CD14-positive monocyte (primary cell): ENCODE results near the gene PARD6B. TPM values are rescaled to one million over a fixed set of nuclear protein-coding genes. Genes with fewer than 3 reads are reported as not detected.
"Not testable (repeated sequence)": the region's sequence is repeated elsewhere in the genome, so short reads cannot be mapped to it uniquely, and the experiment has no call there.

Experiments
- DNase-seq, 3 donors: peaks; one replicate each; pipeline ENCODE4 v3.0.0-alpha.2; 2011 to 2022
- H2AFZ ChIP-seq: 2 replicates; pipeline ENCODE4 v1.6.0; 2012; ENCODE audit warnings: mild to moderate bottlenecking, low read depth, low read length, inconsistent platforms; ENCODE audit not compliant: insufficient read depth, poor library complexity, severe bottlenecking
- H3K27ac ChIP-seq, 2 donors: 1 replicate in 1 of 2; 2 replicates in 1 of 2; pipeline ENCODE4 v1.5.1; 2012 to 2013; ENCODE audit warnings: low read length in 2 of 2, control low read depth in 1 of 2, inconsistent platforms in 1 of 2, low read depth in 1 of 2, mild to moderate bottlenecking in 1 of 2
- H3K27me3 ChIP-seq, 2 donors: one replicate each; pipeline versions ENCODE4 v1.6.0 to v1.6.1; 2011 to 2013; ENCODE audit warnings: low read length in 2 of 2; ENCODE audit not compliant: control insufficient read depth in 2 of 2, insufficient read depth in 2 of 2
- H3K36me3 ChIP-seq, 2 donors: replicated peaks in 1 of 2; 1 replicate in 1 of 2; 2 replicates in 1 of 2; pipeline versions ENCODE4 v1.5.1 to v1.6.1; 2012 to 2013; ENCODE audit warnings: low read length in 2 of 2, control low read depth in 1 of 2, inconsistent platforms in 1 of 2, mild to moderate bottlenecking in 1 of 2; ENCODE audit not compliant: insufficient read depth in 2 of 2, control insufficient read depth in 1 of 2
- H3K4me1 ChIP-seq, 2 donors: 1 replicate in 1 of 2; 2 replicates in 1 of 2; pipeline versions ENCODE4 v1.5.1 to v1.6.1; 2012 to 2013; ENCODE audit warnings: low read length in 2 of 2, control low read depth in 1 of 2, inconsistent platforms in 1 of 2, mild to moderate bottlenecking in 1 of 2, moderate library complexity in 1 of 2; ENCODE audit not compliant: insufficient read depth in 2 of 2, control insufficient read depth in 1 of 2
- H3K4me2 ChIP-seq: replicated peaks from 2 replicates; pipeline ENCODE3; 2012; ENCODE audit warnings: low read length, moderate library complexity, mild to moderate bottlenecking; ENCODE audit not compliant: poor library complexity, severe bottlenecking; ENCODE audit errors: extremely low read depth
- H3K4me3 ChIP-seq, 3 experiments: fragments of 200-600 bp in 1 of 3; sonication (generic) in 1 of 3; replicated peaks in 1 of 3; 1 replicate in 2 of 3; 2 replicates in 1 of 3; pipeline ENCODE4 v1.5.1; 2011 to 2013; ENCODE audit warnings: low read length in 3 of 3, mild to moderate bottlenecking in 3 of 3, control low read depth in 2 of 3, low read depth in 2 of 3, inconsistent platforms in 1 of 3, moderate library complexity in 1 of 3
- H3K79me2 ChIP-seq: 2 replicates; pipeline ENCODE4 v1.6.0; 2012; ENCODE audit warnings: mild to moderate bottlenecking, control low read depth, inconsistent platforms, low read length, moderate library complexity; ENCODE audit not compliant: insufficient read depth
- H3K9ac ChIP-seq: 2 replicates; pipeline ENCODE4 v1.6.0; 2017; ENCODE audit warnings: low read length, mild to moderate bottlenecking; ENCODE audit not compliant: insufficient read depth, poor library complexity, severe bottlenecking
- H3K9me3 ChIP-seq, 2 donors: replicated peaks in 1 of 2; 1 replicate in 1 of 2; 2 replicates in 1 of 2; pipeline versions ENCODE4 v1.5.1 to v1.6.1; 2012 to 2013; ENCODE audit warnings: low read length in 2 of 2, control low read depth in 1 of 2; ENCODE audit not compliant: control insufficient read depth in 1 of 2, insufficient read depth in 1 of 2
- H4K20me1 ChIP-seq: 2 replicates; pipeline ENCODE4 v1.6.0; 2012; ENCODE audit warnings: mild to moderate bottlenecking, low read length, control low read depth, moderate library complexity; ENCODE audit not compliant: insufficient read depth
- H3K27ac Mint-ChIP-seq, 7 donors: one replicate each; pipeline ENCODE4 v1.8.0; 2020; ENCODE audit warnings: mild to moderate bottlenecking in 7 of 7, mixed read lengths in 7 of 7, moderate library complexity in 6 of 7, inconsistent platforms in 2 of 7
- H3K27me3 Mint-ChIP-seq, 3 donors: one replicate each; pipeline ENCODE4 v1.8.0; 2021 to 2022; ENCODE audit warnings: low read depth in 3 of 3, mild to moderate bottlenecking in 3 of 3, mixed read lengths in 3 of 3, moderate library complexity in 3 of 3, inconsistent platforms in 1 of 3
- H3K36me3 Mint-ChIP-seq, 2 donors: one replicate each; pipeline ENCODE4 v1.8.0; 2020; ENCODE audit warnings: mixed read lengths in 2 of 2, inconsistent platforms in 1 of 2, mild to moderate bottlenecking in 1 of 2
- H3K4me1 Mint-ChIP-seq: one replicate; pipeline ENCODE4 v1.8.0; 2020; ENCODE audit warnings: mild to moderate bottlenecking, mixed read lengths
- H3K4me3 Mint-ChIP-seq, 2 donors: one replicate each; pipeline ENCODE4 v1.8.0; 2020; ENCODE audit warnings: mild to moderate bottlenecking in 2 of 2, mixed read lengths in 2 of 2, moderate library complexity in 1 of 2
- H3K9me3 Mint-ChIP-seq, 7 donors: one replicate each; pipeline ENCODE4 v1.8.0; 2020 to 2022; ENCODE audit warnings: mixed read lengths in 7 of 7, mild to moderate bottlenecking in 6 of 7, moderate library complexity in 6 of 7, inconsistent platforms in 2 of 7
- CTCF ChIP-seq: fragments of 200-600 bp; IDR thresholded peaks from one replicate; pipeline ENCODE4 v1.8.0; 2022; ENCODE audit warnings: antibody characterized with exemption, mild to moderate bottlenecking
- WGBS: methylation state at CpG from one replicate; pipeline ENCODE4 v1.1.5; 2013; ENCODE audit warnings: missing lambda C conversion rate; ENCODE audit not compliant: insufficient coverage; 5-methylcytosine and 5-hydroxymethylcytosine counted together
- intact Hi-C, 2 donors: fragments of 100-400 bp; cut with micrococcal nuclease; formaldehyde crosslinking; loops; one replicate each; pipeline versions ENCODE4 v1.15.0 to v1.15.1; 2023
- polyA plus RNA-seq, 3 donors: library from polyadenylated mRNA; depleted of rRNA in 1 of 3; unstranded in 2 of 3; stranded (reverse) in 1 of 3; fragments of 300-500 nt in 2 of 3; fragments of >200 nt in 1 of 3; fragmentation: Illumina TruSeq in 2 of 3; gene quantifications; 1 replicate in 2 of 3; 2 replicates in 1 of 3; pipeline ENCODE4 v1.2.3, GENCODE V29; 2012 to 2021

The PARD6B gene
- polyA plus RNA-seq, 3 donors, result 0.04 to 0.13 (median 0.13) TPM

- H3K4me3 ChIP-seq, H3K27ac Mint-ChIP-seq, H3K36me3 ChIP-seq, DNase-seq, H3K4me3 Mint-ChIP-seq, H3K27ac ChIP-seq, H4K20me1 ChIP-seq, H3K27me3 Mint-ChIP-seq, H3K27me3 ChIP-seq, H3K9me3 Mint-ChIP-seq, H3K4me2 ChIP-seq, H3K36me3 Mint-ChIP-seq, H2AFZ ChIP-seq, H3K4me1 ChIP-seq, H3K9me3 ChIP-seq, H3K9ac ChIP-seq, H3K4me1 Mint-ChIP-seq, H3K79me2 ChIP-seq: not testable (repeated sequence)
- WGBS, result 94% methylated on average over 5 of the region's 10 CpGs
- intact Hi-C loops, result loop anchor here in 1 of 2 donors (5.0 kb wide), 1 partner anchor 123 kb away; no protein-coding TSS in a partner anchor
These were observed 33.9 kb downstream of the PARD6B start for GRCh38 chr20:50765251-50765650.

GRCh38 chr20:50765674-50766073 lies 34.3 kb downstream of the PARD6B start:
- H3K4me1 Mint-ChIP-seq, result peaks cover 6% of the 10 kb centered on the region
- no peaks in the 10 kb centered on the region for H3K27me3 Mint-ChIP-seq
- Histone ChIP-seq H3K4me3 (no peak overlapping the region), H3K9me3 (no peaks in the 10 kb centered on the region), H3K27me3 (no peaks in the 10 kb centered on the region), H3K9ac (no peak overlapping the region), H3K36me3 (no peaks in the 10 kb centered on the region), H3K79me2 (no peaks in the 10 kb centered on the region), H3K4me2 (no peak overlapping the region), H4K20me1 (no peaks in the 10 kb centered on the region), H3K4me1 (no peaks in the 10 kb centered on the region), H3K27ac (no peak overlapping the region), H2AFZ (no peak overlapping the region)
- no peak for TF ChIP-seq CTCF
- WGBS, result no CpG with 5 or more reads among the region's 3 CpGs
- intact Hi-C loops, result loop anchor here in 1 of 2 donors (5.0 kb wide), 1 partner anchor 123 kb away; no protein-coding TSS in a partner anchor
- H3K36me3 Mint-ChIP-seq, result no peaks in the 10 kb centered on the region
- no peaks in the 10 kb centered on the region for H3K9me3 Mint-ChIP-seq
- H3K4me3 Mint-ChIP-seq, result no peak overlapping the region
- no peak overlapping the region for H3K27ac Mint-ChIP-seq
- DNase-seq, result no peak

- H3K4me3 Mint-ChIP-seq, H3K4me3 ChIP-seq, H3K4me1 ChIP-seq, H3K79me2 ChIP-seq, H3K27me3 Mint-ChIP-seq, H3K36me3 ChIP-seq, H3K9me3 ChIP-seq, H3K4me1 Mint-ChIP-seq, H3K36me3 Mint-ChIP-seq, DNase-seq, H2AFZ ChIP-seq, H3K27ac ChIP-seq, H3K9me3 Mint-ChIP-seq, H3K9ac ChIP-seq, H3K27me3 ChIP-seq, H4K20me1 ChIP-seq, H3K4me2 ChIP-seq: not testable (repeated sequence)
- intact Hi-C loops, result loop anchor here in 1 of 2 donors (5.0 kb wide), 1 partner anchor 125 kb away; no protein-coding TSS in a partner anchor
- H3K27ac Mint-ChIP-seq, result peak overlapping the region in 1 of 7 donors; percentile 15
- WGBS, result 100% methylated on average over 1 of the region's 10 CpGs
These were observed 35.8 kb downstream of the PARD6B start for GRCh38 chr20:50766955-50767809.

- not testable (repeated sequence) for H3K9me3 ChIP-seq, H3K27me3 ChIP-seq, H3K9ac ChIP-seq, H3K4me3 Mint-ChIP-seq, H3K4me2 ChIP-seq, H3K36me3 ChIP-seq, H3K4me1 ChIP-seq, H2AFZ ChIP-seq, H3K27ac ChIP-seq, H3K4me3 ChIP-seq, DNase-seq, H3K27me3 Mint-ChIP-seq, H3K79me2 ChIP-seq, H3K27ac Mint-ChIP-seq, H3K9me3 Mint-ChIP-seq, H3K4me1 Mint-ChIP-seq, H3K36me3 Mint-ChIP-seq, H4K20me1 ChIP-seq
- WGBS, result no CpG with 5 or more reads among the region's 7 CpGs
- intact Hi-C loops, result loop anchor here in 1 of 2 donors (5.0 kb wide), 1 partner anchor 127 kb away; no protein-coding TSS in a partner anchor
These were observed 37.6 kb downstream of the PARD6B start for GRCh38 chr20:50768991-50769390.
